NT2/D1 (cell line): ENCODE results near the gene RTL10.

Experiments used
- SUZ12 ChIP-seq: IDR thresholded peaks from 2 replicates; pipeline ENCODE4 v1.6.1; 2011; ENCODE audit not compliant: insufficient read length, insufficient read depth; ENCODE audit errors: extremely low read depth
- ZNF274 ChIP-seq: IDR thresholded peaks from 2 replicates; pipeline ENCODE4 v1.6.1; 2011; ENCODE audit warnings: mild to moderate bottlenecking, low read depth, low read length

DNA sequence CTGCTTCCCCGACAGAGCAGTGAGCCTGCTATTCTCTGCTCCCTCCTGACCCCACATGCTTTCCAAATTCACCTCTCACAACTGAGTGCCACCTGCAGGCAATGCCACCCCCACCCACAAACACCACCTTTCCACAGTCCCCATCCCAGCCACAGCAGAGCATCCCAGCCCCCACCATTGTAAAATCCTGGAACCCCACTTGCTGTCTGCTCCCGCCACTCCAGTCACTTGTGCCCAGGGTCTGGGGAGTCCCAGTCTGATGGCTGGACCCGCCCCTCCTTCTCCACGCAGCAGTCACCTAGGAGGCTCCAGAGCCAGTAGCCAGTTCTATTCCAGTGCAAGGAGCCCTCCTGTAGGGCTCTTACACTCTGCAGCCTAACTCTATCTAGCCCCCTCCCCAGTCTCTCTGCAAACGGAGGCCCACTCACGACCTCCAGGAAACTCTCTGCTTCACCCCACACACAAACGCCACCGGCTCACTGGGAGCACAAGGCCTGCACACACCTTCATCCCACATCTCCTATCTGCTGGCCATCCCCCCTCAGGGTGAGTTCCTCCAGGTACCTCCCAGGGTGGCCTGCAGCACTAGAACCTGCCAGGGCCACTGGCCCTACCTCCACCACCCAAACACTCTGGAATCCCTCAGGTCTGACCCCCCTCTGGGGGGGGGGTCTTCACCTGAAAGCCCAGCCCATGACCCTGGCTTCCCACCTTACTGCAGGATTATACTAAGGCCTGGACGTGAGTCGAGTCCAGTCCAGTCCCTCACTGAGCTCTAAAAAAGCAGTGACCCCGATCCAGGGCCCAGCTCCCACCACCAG, 1.4 kb downstream of the RTL10 start:
- TF ChIP-seq SUZ12 (no peak), ZNF274 (no peak)
